D721Med (cell line): Measurements from ENCODE around the gene FKBP11.
A peak's percentile ranks its signal among the peaks of the same experiment; 100 is the strongest.
"Not testable (repeated sequence)": the region's sequence is repeated elsewhere in the genome, so short reads cannot be mapped to it uniquely, and the experiment has no call there.

Experiments
- DNase-seq: peaks from one replicate; pipeline ENCODE4 v3.0.0; 2011; ENCODE audit warnings: low spot score; ENCODE audit not compliant: insufficient read length
- FAIRE-seq: peaks from 2 replicates; lab custom pipeline; 2011; peaks lifted over from hg19 to GRCh38; lab: Jason Lieb, UNC
- CTCF ChIP-seq: IDR thresholded peaks from 2 replicates; pipeline ENCODE4 v1.5.1; 2012; ENCODE audit warnings: mild to moderate bottlenecking, control low read depth; ENCODE audit not compliant: insufficient read depth; ENCODE audit errors: missing control alignments

Gene FKBP11

GRCh38 chr12:48930475-48930874, 5.2 kb upstream of the FKBP11 start:
- FAIRE-seq = no peak
- DNase-seq = no peak
- TF ChIP-seq CTCF = no peak

DNA sequence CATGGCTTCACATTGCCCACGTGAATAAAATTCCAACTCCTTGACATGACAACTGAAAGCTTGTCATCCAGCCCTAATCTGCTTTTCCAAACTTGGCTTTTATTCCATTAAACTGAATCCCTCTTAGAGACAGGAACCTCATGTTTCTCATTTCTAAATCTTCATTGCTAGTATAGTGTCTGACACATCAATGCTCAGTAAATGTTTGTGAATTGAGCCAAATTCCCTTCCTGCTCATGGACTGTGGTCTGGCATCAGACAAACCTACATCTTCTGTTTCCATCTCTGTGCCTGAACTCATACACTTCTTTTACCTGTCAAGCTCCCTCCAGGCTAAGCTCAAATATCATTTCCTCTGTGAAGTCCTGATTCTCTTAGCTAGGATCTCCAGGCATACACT, 4.3 kb upstream of the FKBP11 start:
- DNase-seq = no peak
- no peak for FAIRE-seq
- TF ChIP-seq CTCF = no peak

GRCh38 chr12:48927261-48927660, 2.0 kb upstream of the FKBP11 start:
- no peak for DNase-seq
- no peak for FAIRE-seq
- TF ChIP-seq CTCF = no peak

GRCh38 chr12:48924617-48925303, 532 bp downstream of the FKBP11 start:
- FAIRE-seq (no peak), DNase-seq (peak; percentile 43)
- TF ChIP-seq CTCF = no peak

GRCh38 chr12:48923117-48923516, 2.2 kb downstream of the FKBP11 start:
- TF ChIP-seq CTCF = no peak
- FAIRE-seq = no peak
- DNase-seq = no peak

DNA sequence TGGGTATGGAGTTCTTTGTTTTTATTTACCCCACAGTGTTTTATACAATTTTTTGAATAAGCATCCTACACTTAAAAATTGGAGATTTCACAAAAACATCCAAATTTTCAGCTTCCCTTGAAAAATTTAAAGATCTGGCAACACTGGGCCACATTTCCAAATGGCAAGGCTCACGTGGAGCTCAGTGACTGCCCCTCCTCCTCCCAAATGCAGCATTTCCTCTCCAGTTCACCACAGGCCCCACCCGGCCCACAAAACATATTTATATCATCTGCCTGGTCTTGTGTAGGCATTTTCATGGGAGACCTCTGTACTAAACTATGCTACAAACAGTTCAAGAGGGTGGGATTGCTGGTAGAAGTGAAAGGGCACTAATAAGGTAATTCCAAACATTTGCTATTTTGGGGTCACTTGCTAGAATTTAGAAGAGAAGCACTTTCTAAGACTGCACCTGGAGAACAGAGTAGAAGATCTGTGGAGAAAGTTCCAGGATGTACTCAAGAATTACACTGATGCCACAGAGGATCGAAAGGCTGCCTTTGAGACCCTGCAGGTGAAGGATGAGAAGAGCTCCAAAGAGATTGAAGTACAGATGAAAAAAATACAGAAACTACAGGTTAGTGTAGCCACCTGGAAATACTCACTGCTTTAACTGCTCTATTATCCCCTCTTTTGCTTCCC, 7.3 kb downstream of the FKBP11 start:
- no peak for TF ChIP-seq CTCF
- FAIRE-seq (no peak), DNase-seq (no peak)

GRCh38 chr12:48910196-48910595, 15.1 kb downstream of the FKBP11 start:
- no peak for TF ChIP-seq CTCF
- FAIRE-seq (no peak), DNase-seq (no peak)

DNA sequence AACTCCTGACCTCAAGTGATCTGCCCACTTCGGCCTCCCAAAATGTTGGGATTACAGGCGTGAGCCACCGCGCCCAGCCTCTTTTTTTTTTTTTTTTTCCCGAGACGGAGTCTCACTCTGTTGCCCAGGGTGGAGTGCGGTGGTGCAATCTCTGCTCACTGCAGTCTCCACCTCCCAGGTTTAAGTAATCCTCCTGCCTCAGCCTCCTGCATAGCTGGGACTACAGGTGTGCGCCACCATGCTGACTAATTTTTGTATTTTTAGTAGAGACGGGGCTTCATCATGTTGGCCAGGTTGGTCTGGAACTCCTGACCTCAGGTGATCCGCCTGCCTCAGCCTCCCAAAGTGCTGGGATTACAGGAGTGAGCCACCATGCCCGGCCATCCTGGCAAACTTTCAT, 15.6 kb downstream of the FKBP11 start:
- not testable (repeated sequence) for DNase-seq, FAIRE-seq
